Medulla oblongata (tissue), 1 donor: ENCODE results near the gene MATCAP1.
A peak's percentile ranks its signal among the peaks of the same experiment; 100 is the strongest.

Experiments used
- DNase-seq: peaks from one replicate; pipeline ENCODE4 v3.0.0-alpha.2; 2015; ENCODE audit errors: extremely low spot score

The MATCAP1 gene

DNA sequence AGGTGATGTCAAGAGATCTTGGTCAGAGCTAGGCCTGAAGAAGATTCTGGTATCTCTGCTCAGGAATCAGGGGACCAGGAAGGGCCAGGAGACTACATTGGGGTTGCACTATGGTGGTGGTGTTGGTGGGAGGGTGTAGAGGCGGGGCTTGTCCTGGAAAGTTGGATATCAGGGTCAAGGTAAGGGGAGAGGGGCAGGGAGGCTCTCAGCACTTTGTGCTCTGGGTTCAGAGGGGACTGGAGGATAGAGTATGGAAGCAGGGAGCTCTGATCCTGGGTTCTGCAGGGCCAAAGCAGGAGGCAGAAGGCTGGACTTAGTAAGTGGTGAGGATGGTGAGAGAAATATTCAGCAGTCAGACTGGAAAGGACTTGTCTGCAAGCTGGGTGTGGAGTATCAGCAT, 10.4 kb downstream of the MATCAP1 start:
- no peak for DNase-seq

DNA sequence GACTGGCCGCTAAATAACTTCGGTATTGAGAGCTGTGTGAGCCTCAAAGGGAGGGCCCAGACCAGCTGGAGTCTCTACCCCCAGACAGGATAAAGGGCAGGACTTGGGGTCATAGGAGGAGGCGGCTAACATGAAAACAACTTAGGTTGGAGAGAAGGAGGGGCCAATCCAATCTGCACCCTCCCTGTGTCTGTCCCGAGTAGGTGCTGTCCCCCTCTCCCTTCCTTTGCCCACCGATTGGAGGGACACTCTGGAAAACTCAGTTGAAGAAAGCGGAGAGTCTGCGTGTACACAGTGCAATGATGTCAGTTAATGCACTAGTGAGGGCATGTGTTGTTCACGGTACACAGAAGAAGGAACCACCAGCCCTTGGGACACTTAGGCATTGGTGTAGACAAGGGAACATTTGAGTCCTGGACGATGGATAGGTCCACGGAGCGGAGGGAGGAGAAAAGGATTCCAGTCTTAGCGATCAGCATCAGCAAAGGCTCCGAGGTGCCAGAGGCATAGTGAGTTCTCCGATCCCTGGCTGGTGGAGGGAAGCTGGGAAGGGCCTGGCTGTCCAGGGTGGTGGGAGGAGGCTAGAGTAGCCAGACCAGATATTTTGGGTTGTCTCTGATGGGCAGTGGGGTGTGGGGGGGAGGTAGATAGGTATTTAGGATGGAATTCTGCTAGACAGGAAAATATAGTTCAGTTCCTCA, 12.7 kb downstream of the MATCAP1 start:
- DNase-seq: no peak

DNA sequence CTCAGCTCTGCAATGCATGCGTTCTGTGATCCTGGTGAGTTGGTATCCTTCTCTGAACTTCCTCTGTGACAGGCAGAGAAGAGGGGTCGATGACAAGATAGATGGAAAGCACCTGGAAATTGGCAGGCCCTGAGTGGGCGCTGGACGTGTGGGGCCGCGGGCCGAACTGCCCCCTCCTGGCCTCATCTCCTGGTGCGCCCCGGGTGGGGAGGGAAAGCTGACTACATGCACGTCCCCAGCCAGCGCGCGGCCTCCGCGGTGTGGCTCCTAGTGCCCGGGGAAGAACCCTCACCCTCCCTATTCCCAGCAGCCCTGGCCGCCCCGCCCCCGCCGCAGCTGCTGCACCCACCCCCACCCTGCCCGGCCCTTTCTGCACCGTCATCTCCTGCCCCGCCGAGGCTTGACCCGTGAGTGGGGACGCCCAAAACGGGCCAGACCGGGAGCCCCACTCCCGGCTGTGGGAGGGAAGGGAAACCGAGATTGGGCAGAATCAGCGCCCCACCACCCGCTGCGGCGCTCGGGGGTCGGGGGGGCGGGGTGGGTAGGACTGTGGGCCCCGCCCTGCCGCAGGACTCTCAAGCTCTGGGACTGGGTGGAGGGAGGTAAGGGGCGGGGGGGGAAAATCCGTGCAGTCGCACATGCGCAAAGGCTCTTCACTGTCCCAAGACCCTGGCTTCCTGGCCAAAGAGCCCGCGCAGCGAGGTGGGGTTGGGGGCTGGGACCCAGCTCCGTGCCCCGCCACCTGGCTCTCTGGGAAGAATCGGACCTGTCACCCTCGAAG, 13.4 kb downstream of the MATCAP1 start, which contains the start of gene NOL3:
TSS of gene NOL3 (plus strand) at position 371 of the 781 bp plus-strand sequence.
- DNase-seq: peak; percentile 48

DNA sequence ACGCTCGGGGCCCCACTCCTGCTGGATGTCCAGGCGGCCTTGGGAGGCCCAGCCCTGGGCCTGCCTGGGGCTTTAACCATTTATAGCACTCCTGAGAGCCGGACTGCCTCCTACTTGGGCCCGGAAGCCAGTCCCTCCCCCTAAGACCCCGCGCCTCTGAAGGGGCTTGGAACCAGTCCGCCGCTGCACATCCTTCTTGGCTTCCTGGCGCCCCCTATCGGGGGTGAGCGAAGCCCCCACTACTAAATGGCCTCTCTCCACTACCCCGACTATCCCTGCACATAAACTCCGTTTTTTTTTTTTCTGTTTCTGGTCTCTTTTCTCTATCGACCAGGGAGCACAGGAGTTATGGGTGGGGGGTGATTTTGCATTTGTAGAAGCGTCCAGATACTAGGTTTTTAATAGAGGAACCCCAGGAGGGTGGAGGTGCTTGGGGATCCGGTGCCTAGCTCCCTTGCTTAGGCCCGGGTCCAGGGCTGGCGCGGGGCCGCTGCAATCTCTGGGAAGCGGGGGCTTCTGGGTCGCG, 14.1 kb downstream of the MATCAP1 start:
- peak; percentile 58 for DNase-seq

DNA sequence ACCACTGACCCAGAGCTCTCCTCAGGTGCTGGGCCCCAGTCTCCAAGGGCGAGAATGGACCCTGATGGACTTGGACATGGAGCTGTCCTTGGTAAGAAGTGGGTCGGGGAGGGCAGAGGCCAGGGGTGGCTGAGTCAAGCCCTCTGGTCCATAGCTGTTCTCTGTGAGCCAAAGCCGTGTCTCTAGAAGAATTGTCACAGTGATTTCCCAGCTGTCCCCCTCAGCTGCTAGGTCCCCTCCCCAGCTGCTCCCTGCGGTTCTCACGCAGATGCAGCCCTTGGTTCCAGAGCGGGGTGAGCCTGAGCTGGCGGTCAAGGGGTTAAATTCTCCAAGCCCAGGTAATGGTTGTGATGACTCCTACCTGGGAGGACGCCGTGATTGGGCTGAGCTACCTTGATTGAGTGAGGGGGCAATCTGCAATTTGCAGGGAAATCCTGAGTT, 14.7 kb downstream of the MATCAP1 start:
- no peak for DNase-seq

DNA sequence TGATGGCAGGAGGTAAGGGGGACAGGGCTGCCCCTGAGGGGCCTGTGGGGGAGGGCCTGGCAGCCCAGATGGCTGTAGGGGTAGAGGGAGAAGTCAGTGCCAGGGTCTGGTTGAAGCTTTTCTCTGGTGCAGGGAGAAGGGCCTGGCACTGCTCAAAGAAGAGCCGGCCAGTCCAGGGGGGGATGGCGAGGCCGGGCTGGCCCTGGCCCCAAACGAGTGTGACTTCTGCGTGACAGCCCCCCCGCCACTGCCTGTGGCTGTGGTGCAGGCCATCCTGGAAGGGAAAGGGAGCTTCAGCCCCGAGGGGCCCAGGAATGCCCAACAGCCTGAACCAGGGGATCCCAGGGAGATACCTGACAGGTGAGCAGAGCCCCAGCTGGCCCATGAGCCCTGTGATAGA, 16.2 kb downstream of the MATCAP1 start:
- no peak for DNase-seq

DNA sequence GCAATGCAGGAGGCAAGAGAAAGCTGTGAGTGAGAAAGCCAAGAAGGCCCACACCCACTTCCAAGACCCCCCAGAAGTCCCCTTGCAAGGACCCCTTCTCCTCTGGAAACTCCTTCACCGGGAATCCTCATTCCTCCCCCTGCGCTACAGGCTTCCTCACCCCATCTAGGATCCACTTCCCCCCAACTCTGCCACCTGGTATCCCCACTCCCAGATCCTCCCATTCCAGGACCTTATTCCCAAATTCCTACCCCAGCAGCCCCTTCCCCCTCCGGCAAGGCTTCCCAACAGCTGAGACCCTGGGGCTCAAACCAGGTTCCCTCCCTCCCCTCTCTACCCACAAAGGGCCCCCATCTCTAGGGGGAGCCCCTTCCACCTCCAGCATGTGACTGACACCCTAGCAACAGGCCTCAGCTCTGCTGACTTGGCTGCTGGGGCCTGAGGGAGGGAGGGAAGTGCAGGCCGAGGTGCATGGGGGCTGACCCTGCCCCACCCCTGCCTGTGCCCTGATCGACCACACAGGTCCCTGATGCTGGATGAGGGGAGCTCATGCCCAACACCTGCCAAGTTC, 17.1 kb downstream of the MATCAP1 start:
- DNase-seq: no peak

DNA sequence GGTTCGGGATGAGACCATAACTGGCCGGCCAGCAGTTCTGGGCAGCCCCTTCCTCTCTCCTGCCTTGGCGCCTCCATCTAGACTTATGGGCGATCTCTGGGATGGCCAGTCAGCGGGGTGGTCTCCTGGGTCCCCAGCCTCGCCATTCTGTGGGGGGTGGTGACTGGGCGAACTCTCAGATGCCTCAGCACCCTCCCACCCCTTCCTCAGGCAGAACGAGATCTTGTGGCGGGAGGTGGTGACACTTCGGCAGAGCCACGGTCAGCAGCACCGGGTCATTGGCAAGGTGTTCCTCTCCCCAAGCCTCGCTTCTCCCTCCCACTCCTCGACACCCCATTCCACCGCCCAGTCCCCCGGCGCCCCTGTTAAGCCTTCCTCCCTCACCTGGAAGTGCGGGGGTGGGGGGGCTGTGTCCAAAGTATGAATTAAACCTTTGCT, 17.6 kb downstream of the MATCAP1 start:
- no peak for DNase-seq

DNA sequence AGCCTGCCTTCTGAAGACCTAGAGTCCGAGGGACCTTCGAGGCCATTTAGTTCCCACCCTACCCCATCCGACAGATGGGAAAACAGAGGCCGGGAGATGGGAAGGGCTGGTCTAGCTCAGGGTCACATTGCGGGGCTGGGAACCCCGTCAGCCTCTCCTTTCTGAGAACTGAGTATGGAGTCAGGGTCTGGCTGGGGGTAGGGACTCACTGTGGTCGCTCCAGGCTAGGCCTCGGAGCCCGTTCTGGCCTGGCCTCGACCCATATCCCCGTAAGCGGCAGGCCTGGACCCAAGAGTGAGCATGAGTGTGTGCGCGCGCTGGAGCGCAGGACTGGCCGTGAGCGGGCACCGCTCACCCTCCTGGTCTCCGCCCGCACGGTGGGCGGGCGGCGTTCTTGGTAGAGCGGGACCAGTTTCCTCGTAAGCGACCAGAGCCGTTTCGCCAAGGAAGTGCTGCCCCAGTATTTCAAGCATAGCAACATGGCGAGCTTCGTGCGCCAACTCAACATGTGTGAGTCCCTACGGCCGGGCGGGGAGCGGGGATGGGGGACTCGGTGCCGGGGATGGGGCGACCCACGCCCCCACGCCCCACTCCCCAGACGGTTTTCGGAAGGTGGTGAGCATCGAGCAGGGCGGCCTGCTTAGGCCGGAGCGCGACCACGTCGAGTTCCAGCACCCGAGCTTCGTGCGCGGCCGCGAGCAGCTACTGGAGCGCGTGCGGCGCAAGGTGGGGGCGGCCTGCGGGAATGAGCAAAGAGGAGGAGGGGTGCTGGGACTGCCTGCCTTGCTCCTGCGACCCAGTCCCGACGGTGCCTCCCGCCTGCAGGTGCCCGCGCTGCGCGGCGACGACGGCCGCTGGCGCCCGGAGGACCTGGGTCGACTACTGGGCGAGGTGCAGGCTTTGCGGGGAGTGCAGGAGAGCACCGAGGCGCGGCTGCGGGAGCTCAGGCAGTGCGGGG, 18.4 kb downstream of the MATCAP1 start:
- DNase-seq: no peak

DNA sequence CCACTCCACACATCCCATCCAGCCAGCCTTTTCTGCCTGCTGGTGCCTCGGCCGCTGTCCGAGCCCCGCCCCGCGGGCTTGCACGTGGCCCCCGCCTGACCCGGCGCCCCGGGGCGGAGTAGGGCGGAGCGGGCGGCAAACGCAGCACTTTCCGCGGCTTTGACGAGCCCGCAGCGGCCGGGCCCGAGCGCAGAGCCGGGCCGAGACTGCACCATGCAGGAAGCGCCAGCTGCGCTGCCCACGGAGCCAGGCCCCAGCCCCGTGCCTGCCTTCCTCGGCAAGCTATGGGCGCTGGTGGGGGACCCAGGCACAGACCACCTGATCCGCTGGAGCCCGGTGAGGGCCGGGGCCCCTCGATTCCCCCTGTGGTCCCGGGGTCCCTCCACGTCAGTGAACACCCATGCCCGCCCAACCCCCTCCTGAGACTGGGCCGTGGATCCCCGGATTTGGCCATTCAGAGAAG, 19.1 kb downstream of the MATCAP1 start, which contains the start of gene HSF4:
TSS of gene HSF4 (plus strand) at position 147 of the 463 bp plus-strand sequence. CDS start at position 214, 67 bp downstream.
- peak; percentile 51 for DNase-seq

DNA sequence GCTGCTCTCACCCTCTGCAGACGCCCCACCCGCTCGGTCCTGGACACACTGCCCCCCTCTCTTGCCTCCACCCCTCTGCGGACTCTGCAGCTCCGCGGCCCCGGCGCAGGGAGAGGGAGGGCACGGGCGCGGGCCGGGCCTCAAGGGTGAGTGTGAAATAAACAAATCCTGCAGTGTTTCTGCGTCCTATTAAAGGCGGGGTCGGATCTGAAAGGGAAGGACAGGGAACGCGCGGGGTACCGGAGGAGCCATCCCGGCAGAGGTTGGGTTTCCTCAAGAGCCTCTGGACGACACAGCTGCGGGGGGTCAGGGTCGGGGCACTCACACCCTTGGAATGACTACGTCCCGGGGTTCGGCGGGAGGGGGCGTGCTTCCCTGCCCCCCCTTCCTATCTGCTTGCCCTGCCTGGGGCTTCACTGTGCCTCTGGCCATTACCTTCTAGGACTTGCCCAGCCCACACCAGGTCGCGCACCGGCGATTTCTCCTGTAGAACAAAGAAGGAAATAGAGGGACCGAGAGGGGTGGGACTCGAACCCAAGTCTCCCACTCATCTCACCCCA, 19.7 kb downstream of the MATCAP1 start:
- DNase-seq: no peak

DNA sequence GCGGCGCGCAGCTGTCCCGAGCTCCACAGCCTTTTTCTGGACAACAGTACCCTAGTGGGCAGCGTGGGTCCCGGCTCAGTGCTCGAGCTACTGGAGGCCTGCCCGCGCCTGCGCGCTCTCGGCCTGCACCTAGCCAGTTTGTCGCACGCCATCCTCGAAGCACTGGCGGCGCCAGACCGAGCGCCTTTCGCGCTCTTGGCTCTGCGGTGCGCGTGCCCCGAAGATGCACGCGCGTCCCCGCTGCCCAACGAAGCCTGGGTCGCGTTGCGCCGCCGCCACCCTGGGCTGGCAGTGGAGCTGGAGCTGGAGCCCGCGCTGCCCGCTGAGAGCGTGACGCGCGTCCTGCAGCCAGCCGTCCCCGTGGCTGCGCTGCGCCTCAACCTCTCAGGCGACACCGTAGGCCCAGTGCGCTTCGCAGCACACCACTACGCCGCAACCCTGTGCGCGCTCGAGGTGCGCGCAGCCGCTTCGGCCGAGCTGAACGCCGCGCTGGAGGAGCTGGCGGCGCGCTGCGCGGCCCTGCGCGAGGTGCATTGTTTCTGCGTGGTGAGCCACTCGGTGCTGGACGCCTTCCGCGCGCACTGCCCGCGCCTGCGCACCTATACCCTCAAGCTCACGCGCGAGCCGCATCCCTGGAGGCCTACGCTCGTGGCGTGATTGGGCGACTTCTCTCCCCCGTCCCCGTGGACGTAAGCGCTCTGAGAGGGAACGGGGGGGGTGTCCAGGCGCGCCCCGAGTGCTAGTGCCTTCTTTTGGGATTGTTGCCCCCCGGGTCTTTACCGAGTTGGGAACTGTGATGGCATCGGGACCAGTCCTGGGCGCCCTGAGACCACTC, 20.4 kb downstream of the MATCAP1 start:
- DNase-seq: peak; percentile 44

DNA sequence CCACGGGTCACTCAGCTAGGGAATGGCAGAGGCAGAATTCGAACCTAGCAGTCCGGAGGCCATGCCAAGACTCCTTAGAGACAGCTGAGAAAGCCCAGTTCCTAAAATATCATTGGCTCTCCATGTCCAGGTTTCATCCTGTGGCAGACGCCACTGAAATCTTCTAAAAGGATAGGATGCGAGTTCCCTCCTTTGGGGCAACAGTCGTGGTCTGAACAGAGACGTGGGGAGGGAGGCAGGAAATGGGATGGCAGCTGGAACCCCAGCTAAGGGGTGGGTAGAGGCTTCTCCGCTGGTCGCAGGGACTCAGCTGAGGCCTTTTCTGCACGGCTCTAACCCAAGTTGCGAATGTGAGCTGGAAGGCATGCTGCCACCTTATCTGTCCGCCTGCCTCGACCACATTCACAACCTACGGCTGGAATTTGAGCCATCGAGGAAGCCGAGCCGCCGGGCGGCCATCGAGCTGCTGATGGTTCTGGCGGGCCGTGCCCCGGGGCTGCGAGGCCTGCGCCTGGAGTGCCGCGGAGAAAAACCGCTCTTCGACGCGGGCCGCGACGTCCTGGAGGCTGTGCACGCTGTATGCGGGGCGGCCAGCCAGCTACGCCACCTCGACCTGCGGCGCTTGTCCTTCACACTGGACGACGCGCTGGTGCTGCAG, 21.1 kb downstream of the MATCAP1 start:
- DNase-seq: no peak

DNA sequence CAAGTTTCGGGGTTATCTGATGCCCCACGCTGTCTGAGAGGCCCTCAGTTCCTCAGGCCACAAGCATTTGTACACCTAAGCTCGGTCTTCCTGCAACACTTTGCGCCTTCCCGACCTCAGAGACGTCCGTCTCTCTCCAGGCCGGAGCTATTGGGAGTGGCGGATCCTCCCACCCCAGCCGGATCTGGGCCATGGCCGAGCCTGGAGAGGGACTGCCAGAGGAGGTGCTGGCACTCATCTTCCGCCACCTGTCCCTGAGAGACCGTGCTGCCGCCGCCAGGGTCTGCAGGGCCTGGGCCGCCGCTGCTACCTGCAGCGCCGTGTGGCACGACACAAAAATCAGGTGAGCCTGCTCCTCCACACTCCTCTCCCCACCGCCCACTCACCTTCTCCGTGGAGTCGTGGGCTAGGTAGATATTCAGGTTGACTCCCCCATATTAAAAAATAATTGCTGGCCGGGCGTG, 22.1 kb downstream of the MATCAP1 start:
- no peak for DNase-seq

DNA sequence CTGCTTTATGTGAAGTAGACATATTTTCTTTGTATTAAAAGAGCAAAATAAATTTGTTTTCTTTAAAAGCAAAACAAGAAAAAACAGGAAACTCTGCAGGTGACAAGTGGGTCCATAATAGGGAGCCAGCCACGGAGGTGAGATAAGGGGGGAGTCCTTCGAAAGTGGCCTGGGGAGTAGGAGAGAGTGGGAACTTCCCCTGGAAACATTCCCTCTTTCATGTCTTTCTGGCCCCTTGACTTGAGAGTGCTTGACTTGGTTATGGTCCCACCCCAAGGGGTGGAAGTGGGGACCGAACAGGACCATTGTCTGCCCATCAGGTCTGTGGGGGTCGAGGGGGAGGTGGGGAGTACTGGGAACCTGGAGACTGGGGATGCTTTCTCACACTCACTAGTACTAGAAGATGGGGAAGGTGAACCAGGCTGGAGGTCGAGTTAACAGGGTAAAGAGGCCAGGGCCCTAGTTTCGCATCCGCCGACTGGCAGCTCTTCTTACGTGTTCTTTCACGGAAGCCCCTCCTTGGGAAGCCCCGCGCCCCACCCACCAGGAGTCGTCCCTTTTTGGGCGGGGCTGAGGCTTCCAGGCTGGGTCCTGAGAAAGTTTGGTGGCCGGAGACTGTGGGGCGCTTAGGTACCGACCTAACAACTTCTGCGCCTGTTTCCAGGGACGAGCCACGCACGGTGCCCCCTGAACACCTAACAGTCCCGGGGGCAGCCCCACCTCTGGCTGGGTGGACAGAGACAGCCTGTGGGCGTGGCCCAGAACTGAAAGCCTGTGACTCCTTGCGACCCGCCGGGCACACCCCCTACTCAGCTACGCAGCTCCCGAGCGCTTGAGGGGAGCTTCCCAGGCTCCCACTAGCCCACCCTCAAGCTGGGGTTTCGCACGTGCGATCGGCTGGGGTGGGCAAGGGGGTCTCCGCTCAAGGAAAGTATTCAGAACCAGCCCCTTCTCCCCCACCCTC, 24.8 kb downstream of the MATCAP1 start:
- no peak for DNase-seq

DNA sequence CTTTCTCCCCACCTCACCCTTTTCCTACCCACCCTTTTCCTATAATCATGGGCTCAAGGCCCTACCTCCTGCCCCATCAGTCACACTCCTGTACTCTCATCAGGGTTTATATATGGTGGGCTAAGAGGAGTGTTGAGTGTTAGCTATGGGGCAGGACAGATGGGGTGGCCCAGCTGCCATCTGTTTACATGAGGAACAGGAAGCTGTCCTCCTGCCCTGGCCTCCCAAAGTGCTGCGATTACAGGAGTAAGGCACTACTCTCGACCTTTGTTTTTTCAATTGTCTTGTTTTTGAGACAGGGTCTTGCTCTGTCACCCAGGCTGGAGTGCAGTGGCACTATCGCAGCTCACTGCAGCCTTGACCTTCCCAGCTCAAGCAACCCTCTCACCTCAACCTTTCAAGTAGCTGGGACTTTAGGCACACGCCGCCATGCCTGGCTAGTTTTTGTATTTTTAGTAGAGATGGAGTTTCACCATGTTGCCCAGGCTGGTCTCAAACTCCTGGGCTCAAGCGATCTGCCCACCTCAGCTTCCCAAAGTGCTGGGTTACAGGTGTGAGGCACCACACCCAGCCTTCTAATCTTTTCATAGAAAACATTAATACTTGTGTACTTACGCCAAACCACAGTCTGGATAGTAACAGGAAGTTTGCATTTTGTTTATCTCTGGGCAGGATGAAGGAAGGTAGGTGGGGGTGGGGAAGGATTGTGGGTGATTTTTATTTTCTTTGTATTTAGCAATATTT, 25.7 kb downstream of the MATCAP1 start:
- no peak for DNase-seq

DNA sequence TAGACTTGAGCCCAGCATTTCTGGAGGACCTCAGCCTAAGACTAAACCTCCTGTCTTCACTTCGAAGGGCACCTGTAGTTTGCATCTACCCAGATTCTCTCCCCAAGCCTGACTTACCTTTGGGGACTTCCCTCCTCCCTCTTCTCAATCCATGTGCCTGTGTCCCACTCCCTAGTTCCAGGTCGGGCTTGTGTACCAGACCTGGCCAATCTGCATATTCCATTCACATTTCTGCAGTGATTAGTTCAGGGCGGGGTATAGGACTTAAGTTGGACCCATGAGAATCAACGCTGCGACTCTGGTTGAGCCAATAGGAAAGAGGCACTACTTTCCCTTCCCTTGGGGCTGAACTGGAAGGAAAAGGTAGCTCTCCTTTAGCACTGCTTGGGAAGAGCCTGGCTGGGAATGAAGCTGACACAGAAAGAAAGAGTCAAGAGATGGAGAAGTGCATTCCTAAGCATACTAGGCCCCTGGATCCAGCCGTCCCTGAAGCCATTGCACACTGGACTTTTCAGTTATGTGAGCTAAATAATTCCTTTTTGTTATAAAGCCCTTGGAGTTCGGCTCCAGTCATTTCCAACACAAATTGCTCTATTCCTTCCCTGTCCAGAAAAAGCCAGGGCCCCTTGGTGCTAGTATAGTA, 26.5 kb downstream of the MATCAP1 start:
- DNase-seq: no peak
